PC-9 (cell line): Measurements from ENCODE around the gene NPM1. TPM values are rescaled to one million over a fixed set of nuclear protein-coding genes. Genes with fewer than 3 reads are reported as not detected.

Source experiments
- BruUV-seq: library from RNA; stranded (reverse); fragments of 400-500 nt; replicated peaks from 2 replicates; lab custom pipeline; 2021; lab: Mats Ljungman, UMichigan
- CTCF ChIA-PET: fragments of 300-600 bp; sonication (Branson Sonifier 250); formaldehyde crosslinking; loops from one replicate; lab custom pipeline; 2022; ENCODE audit warnings: antibody characterized with exemption; lab: Charles Lee
- POLR2A ChIA-PET: fragments of 300-600 bp; sonication (Branson Sonifier 250); formaldehyde crosslinking; loops from one replicate; lab custom pipeline; 2022; ENCODE audit warnings: antibody characterized with exemption; ENCODE audit not compliant: unreplicated experiment; lab: Charles Lee
- DNase-seq, 2 experiments: peaks; one replicate each; pipeline versions ENCODE4 v3.0.0 to v3.0.0-alpha.2; 2015 to 2022; ENCODE audit warnings: mixed read lengths in 1 of 2
- H2AFZ ChIP-seq: fragments of 200-600 bp; sonication (generic); 2 replicates; pipeline ENCODE4 v1.8.1; 2017; ENCODE audit warnings: antibody characterized with exemption
- H3F3A ChIP-seq: fragments of 200-600 bp; sonication (generic); 2 replicates; pipeline ENCODE4 v1.8.1; 2017; ENCODE audit warnings: antibody characterized with exemption, mild to moderate bottlenecking, low read depth; ENCODE audit not compliant: insufficient read depth
- H3K27ac ChIP-seq: fragments of 200-600 bp; sonication (generic); 2 replicates; pipeline ENCODE4 v1.6.1; 2016; ENCODE audit warnings: mixed run types
- H3K27me3 ChIP-seq: fragments of 200-600 bp; sonication (generic); 2 replicates; pipeline ENCODE4 v1.6.1; 2016; ENCODE audit warnings: low read depth, mixed run types; ENCODE audit not compliant: insufficient read depth
- H3K36me3 ChIP-seq: fragments of 200-600 bp; sonication (generic); 2 replicates; pipeline ENCODE4 v1.6.1; 2016; ENCODE audit warnings: low read depth, mixed run types
- H3K4me1 ChIP-seq: fragments of 200-600 bp; sonication (generic); replicated peaks from 2 replicates; pipeline ENCODE4 v1.6.1; 2016; ENCODE audit warnings: mixed run types; ENCODE audit not compliant: insufficient read depth
- H3K4me2 ChIP-seq: fragments of 200-600 bp; sonication (generic); 2 replicates; pipeline ENCODE4 v1.6.1; 2017; ENCODE audit warnings: mixed run types
- H3K4me3 ChIP-seq: fragments of 200-600 bp; sonication (generic); 2 replicates; pipeline ENCODE4 v1.6.1; 2016; ENCODE audit warnings: mixed run types
- H3K79me2 ChIP-seq: fragments of 200-600 bp; sonication (generic); 2 replicates; pipeline ENCODE4 v1.6.1; 2017; ENCODE audit warnings: low read depth, mixed run types
- H3K9me2 ChIP-seq: fragments of 200-600 bp; sonication (generic); 2 replicates; pipeline ENCODE4 v1.8.1; 2017; ENCODE audit warnings: mild to moderate bottlenecking; ENCODE audit not compliant: insufficient read depth
- H3K9me3 ChIP-seq: fragments of 200-600 bp; sonication (generic); 2 replicates; pipeline ENCODE4 v1.8.1; 2016; ENCODE audit warnings: low read depth; ENCODE audit not compliant: insufficient read depth
- H4K20me1 ChIP-seq: fragments of 200-600 bp; sonication (generic); 2 replicates; pipeline ENCODE4 v1.8.1; 2017; ENCODE audit not compliant: insufficient read depth
- EZH2 ChIP-seq: fragments of 200-600 bp; sonication (generic); IDR thresholded peaks from 2 replicates; pipeline ENCODE4 v1.8.0; 2017; ENCODE audit warnings: antibody characterized with exemption, low read depth
- intact Hi-C: fragments of 100-400 bp; cut with micrococcal nuclease; formaldehyde crosslinking; loops from one replicate; pipeline ENCODE4 v1.10.0; 2022; ENCODE audit not compliant: unreplicated experiment
- total RNA-seq: library from RNA; stranded (reverse); gene quantifications from 2 replicates; pipeline ENCODE4 v1.2.3, GENCODE V29; 2021
- TF ChIP-seq, protein P1 (sequence below): fragments of 200-600 bp; sonication (generic); conservative IDR thresholded peaks from 2 replicates; pipeline ENCODE4 v1.6.1; 2017; ENCODE audit warnings: mixed run types, antibody characterized with exemption, mild to moderate bottlenecking, moderate library complexity

Gene NPM1
- total RNA-seq, 1 experiment from 2014 or later: 2,285 TPM

DNA sequence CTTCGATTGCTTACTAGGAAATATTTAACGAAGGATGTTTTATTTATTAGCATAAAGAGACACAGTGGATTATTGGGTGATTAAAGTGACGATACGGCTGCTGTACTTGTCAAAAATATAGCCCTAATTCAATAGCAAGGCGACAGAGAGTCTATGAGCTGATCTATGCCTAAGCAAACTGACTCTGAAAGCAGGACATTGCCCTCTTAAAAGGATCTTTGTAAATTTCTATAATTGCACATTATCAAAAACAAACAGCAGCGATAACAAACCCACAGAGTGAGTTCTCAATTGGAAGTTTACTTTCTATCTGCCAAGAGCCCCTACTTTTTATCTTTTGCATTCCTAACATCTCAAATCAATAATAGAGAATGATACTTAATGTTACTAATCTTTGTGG, 47.2 kb upstream of the NPM1 start:
- ChIA-PET CTCF (interaction anchor here (0.9 kb wide), 1 partner anchor 133 kb away, joined by 3 read pairs; no protein-coding TSS in a partner anchor), POLR2A (interaction anchor here (0.6 kb wide), 1 partner anchor 445 kb away, joined by 8 read pairs; no protein-coding TSS in a partner anchor)
- no peak overlapping the region for H3K4me2 ChIP-seq
- no peaks in the 10 kb centered on the region for H4K20me1 ChIP-seq
- 0 out of 2 replicates have a peak, but pooled peaks cover 6% of the 10 kb centered on the region for H3K4me1 ChIP-seq
- H3K9me3 ChIP-seq: no peaks in the 10 kb centered on the region
- no peaks in the 10 kb centered on the region for H3F3A ChIP-seq
- no peak for TF ChIP-seq EZH2
- TF ChIP-seq, protein P1, sequence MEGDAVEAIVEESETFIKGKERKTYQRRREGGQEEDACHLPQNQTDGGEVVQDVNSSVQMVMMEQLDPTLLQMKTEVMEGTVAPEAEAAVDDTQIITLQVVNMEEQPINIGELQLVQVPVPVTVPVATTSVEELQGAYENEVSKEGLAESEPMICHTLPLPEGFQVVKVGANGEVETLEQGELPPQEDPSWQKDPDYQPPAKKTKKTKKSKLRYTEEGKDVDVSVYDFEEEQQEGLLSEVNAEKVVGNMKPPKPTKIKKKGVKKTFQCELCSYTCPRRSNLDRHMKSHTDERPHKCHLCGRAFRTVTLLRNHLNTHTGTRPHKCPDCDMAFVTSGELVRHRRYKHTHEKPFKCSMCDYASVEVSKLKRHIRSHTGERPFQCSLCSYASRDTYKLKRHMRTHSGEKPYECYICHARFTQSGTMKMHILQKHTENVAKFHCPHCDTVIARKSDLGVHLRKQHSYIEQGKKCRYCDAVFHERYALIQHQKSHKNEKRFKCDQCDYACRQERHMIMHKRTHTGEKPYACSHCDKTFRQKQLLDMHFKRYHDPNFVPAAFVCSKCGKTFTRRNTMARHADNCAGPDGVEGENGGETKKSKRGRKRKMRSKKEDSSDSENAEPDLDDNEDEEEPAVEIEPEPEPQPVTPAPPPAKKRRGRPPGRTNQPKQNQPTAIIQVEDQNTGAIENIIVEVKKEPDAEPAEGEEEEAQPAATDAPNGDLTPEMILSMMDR: no peak
- intact Hi-C loops: no loop called here
- no peaks in the 10 kb centered on the region for H3K9me2 ChIP-seq
- H3K27ac ChIP-seq: no peak overlapping the region
- no peak for DNase-seq
- no peak overlapping the region for H3K4me3 ChIP-seq
- no peak overlapping the region for H2AFZ ChIP-seq
- H3K79me2 ChIP-seq: no peaks in the 10 kb centered on the region
- no peaks in the 10 kb centered on the region for H3K36me3 ChIP-seq
- BruUV-seq: no TSS peak
- no peaks in the 10 kb centered on the region for H3K27me3 ChIP-seq

DNA sequence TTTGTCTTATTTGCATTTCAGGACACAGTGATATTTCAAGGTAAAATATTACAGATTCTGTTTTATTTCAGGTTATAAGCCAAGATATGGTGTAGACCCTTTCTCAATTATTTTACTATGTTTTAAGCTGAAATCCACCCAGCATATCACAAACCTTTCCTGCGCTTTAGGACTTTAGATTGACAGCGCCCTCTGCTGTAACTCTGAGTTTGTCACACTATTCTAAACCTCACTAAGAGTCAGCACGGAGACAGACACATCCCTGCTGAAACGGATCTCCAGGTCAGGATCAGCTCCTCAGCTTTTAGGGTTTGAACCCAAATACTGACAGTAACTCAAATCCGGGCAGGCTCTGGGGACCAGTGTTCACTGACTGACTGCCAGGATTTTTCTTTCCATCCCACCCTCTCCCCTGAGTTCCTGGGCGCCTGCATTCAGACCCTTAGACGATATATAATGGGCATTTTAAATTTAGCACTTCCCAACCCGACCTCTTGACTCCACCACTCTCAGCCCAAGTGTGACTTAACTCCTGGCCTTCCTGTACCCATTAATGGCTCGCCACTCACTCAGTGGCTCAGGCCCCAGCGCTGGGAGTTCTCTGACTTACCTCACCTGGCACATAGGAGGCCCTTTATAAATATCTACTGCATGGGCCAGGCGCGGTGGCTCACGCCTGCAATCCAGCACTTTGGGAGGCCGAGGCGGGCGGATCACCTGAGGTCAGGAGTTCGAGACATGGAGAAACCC, 45.1 kb upstream of the NPM1 start:
- Histone ChIP-seq H3K4me3 (no peak overlapping the region), H3K27ac (no peak overlapping the region), H3K27me3 (no peaks in the 10 kb centered on the region), H2AFZ (no peak overlapping the region), H3K4me1 (0 out of 2 replicates have a peak, but pooled peaks cover 2% of the 10 kb centered on the region), H3K9me3 (no peaks in the 10 kb centered on the region), H3F3A (no peaks in the 10 kb centered on the region), H3K36me3 (no peaks in the 10 kb centered on the region), H3K9me2 (no peaks in the 10 kb centered on the region), H4K20me1 (no peaks in the 10 kb centered on the region), H3K4me2 (no peak overlapping the region), H3K79me2 (no peaks in the 10 kb centered on the region)
- peak; percentile 39 to 47 for DNase-seq
- TF ChIP-seq, protein P1: peak; percentile 84
- no peak for TF ChIP-seq EZH2
- BruUV-seq: no TSS peak
- ChIA-PET POLR2A (no interaction called here), CTCF (interaction anchor here (1.1 kb wide), 1 partner anchor 597 kb away, joined by 3 read pairs; no protein-coding TSS in a partner anchor)
- intact Hi-C loops: loop anchor here (1.0 kb wide), 2 partner anchors 533 to 598 kb away; no protein-coding TSS in a partner anchor

DNA sequence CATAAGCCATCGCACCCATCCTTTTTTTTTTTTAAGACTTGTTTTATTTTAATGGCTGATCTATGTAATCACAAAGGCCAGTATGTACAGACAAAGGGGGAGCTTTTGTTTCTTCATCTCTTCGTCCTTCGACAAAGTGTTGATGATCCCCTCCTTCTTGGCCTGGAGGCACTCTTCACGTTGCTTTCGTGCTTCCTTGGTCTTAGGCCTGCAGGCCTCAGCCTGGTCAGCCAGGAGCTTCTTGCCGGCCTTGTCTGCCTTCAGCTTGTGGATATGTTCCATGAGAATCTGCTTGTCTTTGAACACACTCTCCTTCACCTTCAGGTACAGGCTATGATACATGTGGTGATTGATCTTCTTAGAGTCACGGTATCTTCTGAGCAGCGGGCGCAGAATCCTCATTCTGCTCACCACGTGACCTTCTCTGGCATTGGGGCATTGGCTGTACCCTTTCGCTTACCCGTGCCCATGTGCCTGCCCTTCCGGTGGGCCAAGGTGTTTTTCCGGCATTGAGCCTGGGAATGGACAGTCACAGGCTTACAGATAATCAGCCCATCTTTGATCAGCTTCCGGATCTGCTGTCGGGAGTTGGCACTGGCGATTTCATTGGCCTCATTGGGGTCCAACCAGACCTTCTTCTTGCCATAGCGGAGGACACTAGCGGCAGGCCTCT, 42.6 kb upstream of the NPM1 start:
- CTCF ChIA-PET: no interaction called here
- TF ChIP-seq, protein P1: no peak
- no peak for TF ChIP-seq EZH2
- intact Hi-C loops: no loop called here

More for the DNA sequence above, 42.6 kb upstream of the NPM1 start:
- no peak overlapping the region for H3K27ac ChIP-seq
- no peaks in the 10 kb centered on the region for H3K4me1 ChIP-seq
- no peaks in the 10 kb centered on the region for H3K79me2 ChIP-seq
- POLR2A ChIA-PET: no interaction called here
- no peaks in the 10 kb centered on the region for H3K36me3 ChIP-seq
- H3K4me3 ChIP-seq: no peak overlapping the region
- DNase-seq: no peak
- no peak overlapping the region for H2AFZ ChIP-seq
- no peaks in the 10 kb centered on the region for H3F3A ChIP-seq
- H3K9me3 ChIP-seq: no peaks in the 10 kb centered on the region
- H3K4me2 ChIP-seq: no peak overlapping the region
- H3K9me2 ChIP-seq: no peaks in the 10 kb centered on the region
- no peaks in the 10 kb centered on the region for H4K20me1 ChIP-seq
- BruUV-seq: no TSS peak
- no peaks in the 10 kb centered on the region for H3K27me3 ChIP-seq
